Right cardiac atrium (tissue), 5 donors: ENCODE data around the gene SGPL1. TPM values are rescaled to one million over a fixed set of nuclear protein-coding genes. Genes with fewer than 3 reads are reported as not detected.

ENCODE experiments used
- ATAC-seq, 2 donors: fragments of 200-7000 bp; cut with Tn5 transposase; one replicate each; pipeline versions ENCODE4 v1.8.0 to v1.9.1; 2020; ENCODE audit warnings: moderate library complexity in 2 of 2, mild to moderate bottlenecking in 1 of 2
- DNase-seq, 3 donors: peaks; one replicate each; pipeline ENCODE4 v3.0.0-alpha.2; 2020
- H3K27ac ChIP-seq: one replicate; pipeline ENCODE4 v1.5.1; 2013; ENCODE audit warnings: mild to moderate bottlenecking, low read length, control low read depth, moderate library complexity
- H3K27me3 ChIP-seq: one replicate; pipeline ENCODE4 v1.6.1; 2013; ENCODE audit not compliant: control insufficient read depth, insufficient read depth
- H3K4me1 ChIP-seq: one replicate; pipeline ENCODE4 v1.6.1; 2013; ENCODE audit warnings: low read length; ENCODE audit not compliant: control insufficient read depth, insufficient read depth
- H3K4me3 ChIP-seq: one replicate; pipeline ENCODE4 v1.5.1; 2013; ENCODE audit warnings: low read length, control low read depth
- H3K9me3 ChIP-seq: one replicate; pipeline ENCODE4 v1.6.1; 2013; ENCODE audit warnings: low read length; ENCODE audit not compliant: control insufficient read depth
- WGBS: extraction: QIAGEN DNeasy Blood & Tissue Kit; methylation state at CpG from one replicate; pipeline ENCODE4 v1.1.7; 2013; 5-methylcytosine and 5-hydroxymethylcytosine counted together
- intact Hi-C, 4 donors: fragments of 100-400 bp; cut with DNase I; formaldehyde crosslinking; loops; one replicate each; pipeline versions ENCODE4 v1.11.0 to v1.14.0; 2022 to 2023
- polyA plus RNA-seq: library from polyadenylated mRNA; stranded (reverse); fragments of 200-250 nt; gene quantifications from one replicate; pipeline ENCODE4 v1.2.3, GENCODE V29; 2013
- total RNA-seq, 4 donors: library from RNA; stranded (reverse); fragmentation: NEBNext Ultra II Directional; extraction: Animal tissue kit (Norgen Biotek cat#: 25700); gene quantifications; one replicate each; pipeline ENCODE4 v1.2.1, GENCODE V29; 2021
- donor health status: healthy with polysubstance abuse.
- donor health status: DM: no; HTN: yes; CAD: no.
- donor health status: DM: no; HTN: no; CAD: no.
- donor health status: DM: no; HTN: yes; CAD: no; lungs with severe emphysema.
- donor health status: DM: yes; HTN: yes; CAD: no.

Gene SGPL1
- total and polyA plus RNA-seq, 5 donors: 4.2 to 20.2 (median 13.2) TPM

- Histone ChIP-seq H3K27ac (no peak overlapping the region), H3K27me3 (no peaks in the 10 kb centered on the region), H3K4me3 (no peak overlapping the region), H3K9me3 (no peaks in the 10 kb centered on the region), H3K4me1 (no peaks in the 10 kb centered on the region)
- ATAC-seq (no peak), DNase-seq (peak in 1 of 3 donors; percentile 20)
- intact Hi-C loops: no loop called here
- WGBS: 85% methylated on average over 4 of the region's 4 CpGs
Observed at GRCh38 chr10:70899096-70899495, 83.3 kb downstream of the SGPL1 start.

- DNase-seq: peak in 1 of 3 donors; percentile 23
- no peaks in the 10 kb centered on the region for H3K4me1 ChIP-seq
- no peak for ATAC-seq
- WGBS: 94% methylated on average over 13 of the region's 13 CpGs
- intact Hi-C loops: no loop called here
- H3K4me3 ChIP-seq: no peak overlapping the region
- H3K27me3 ChIP-seq: no peaks in the 10 kb centered on the region
- H3K9me3 ChIP-seq: no peaks in the 10 kb centered on the region
- H3K27ac ChIP-seq: no peak overlapping the region
Observed at GRCh38 chr10:70901276-70901878, 85.6 kb downstream of the SGPL1 start.

GRCh38 chr10:70902661-70903261 lies 87.0 kb downstream of the SGPL1 start:
- H3K4me1 ChIP-seq: no peaks in the 10 kb centered on the region
- WGBS: 49% methylated on average over 5 of the region's 5 CpGs
- H3K27ac ChIP-seq: no peak overlapping the region
- intact Hi-C loops: no loop called here
- ATAC-seq: no peak
- H3K4me3 ChIP-seq: no peak overlapping the region
- no peaks in the 10 kb centered on the region for H3K27me3 ChIP-seq
- DNase-seq: no peak
- no peaks in the 10 kb centered on the region for H3K9me3 ChIP-seq

- intact Hi-C loops: no loop called here
- DNase-seq (peak; percentile 61 to 87 (median 82)), ATAC-seq (peak; percentile 61 to 75)
- Histone ChIP-seq H3K27ac (no peak overlapping the region), H3K27me3 (no peaks in the 10 kb centered on the region), H3K4me3 (no peak overlapping the region), H3K4me1 (no peaks in the 10 kb centered on the region), H3K9me3 (no peaks in the 10 kb centered on the region)
- 49% methylated on average over 14 of the region's 14 CpGs for WGBS
Observed at GRCh38 chr10:70903262-70903921, 87.6 kb downstream of the SGPL1 start.

- intact Hi-C loops: loop anchor here in 2 of 4 donors (5.0 kb wide), 2 partner anchors 302 to 377 kb away; no protein-coding TSS in a partner anchor
- Histone ChIP-seq H3K4me3 (no peak overlapping the region), H3K27ac (no peak overlapping the region), H3K4me1 (no peaks in the 10 kb centered on the region), H3K9me3 (no peaks in the 10 kb centered on the region), H3K27me3 (no peaks in the 10 kb centered on the region)
- WGBS: 85% methylated on average over 27 of the region's 27 CpGs
- ATAC-seq (no peak), DNase-seq (peak in 1 of 3 donors; percentile 45)
Observed at GRCh38 chr10:70905071-70906021, 89.6 kb downstream of the SGPL1 start.

GRCh38 chr10:70906031-70906783 lies 90.5 kb downstream of the SGPL1 start:
- intact Hi-C loops: loop anchor here in 2 of 4 donors (5.0 kb wide), 2 partner anchors 301 to 376 kb away; no protein-coding TSS in a partner anchor

GRCh38 chr10:70906953-70907636 lies 91.3 kb downstream of the SGPL1 start:
- no peaks in the 10 kb centered on the region for H3K9me3 ChIP-seq
- peak overlapping the region; percentile 21 for H3K27ac ChIP-seq
- peak in 1 of 3 donors; percentile 36 for DNase-seq
- intact Hi-C loops: loop anchor here in 2 of 4 donors (5.0 kb wide), 2 partner anchors 300 to 375 kb away; no protein-coding TSS in a partner anchor
- no peak overlapping the region for H3K4me3 ChIP-seq
- peak in 1 of 2 donors; percentile 3 for ATAC-seq
- no peaks in the 10 kb centered on the region for H3K4me1 ChIP-seq
- WGBS: 81% methylated on average over 15 of the region's 15 CpGs
- H3K27me3 ChIP-seq: no peaks in the 10 kb centered on the region

More at GRCh38 chr10:70906031-70906783, 90.5 kb downstream of the SGPL1 start:
- ATAC-seq (no peak), DNase-seq (peak in 1 of 3 donors; percentile 41)
- Histone ChIP-seq H3K27ac (no peak overlapping the region), H3K9me3 (no peaks in the 10 kb centered on the region), H3K4me3 (no peak overlapping the region), H3K27me3 (no peaks in the 10 kb centered on the region), H3K4me1 (no peaks in the 10 kb centered on the region)
- WGBS: 78% methylated on average over 5 of the region's 5 CpGs

- Histone ChIP-seq H3K4me1 (no peaks in the 10 kb centered on the region), H3K9me3 (no peaks in the 10 kb centered on the region), H3K27me3 (no peaks in the 10 kb centered on the region), H3K4me3 (no peak overlapping the region), H3K27ac (peak overlapping the region; percentile 27)
- peak in 1 of 2 donors; percentile 23 for ATAC-seq
- peak in 1 of 3 donors; percentile 42 for DNase-seq
- 60% methylated on average over 16 of the region's 16 CpGs for WGBS
- intact Hi-C loops: loop anchor here in 2 of 4 donors (5.0 kb wide), 2 partner anchors 299 to 374 kb away; no protein-coding TSS in a partner anchor
Observed at GRCh38 chr10:70907637-70908405, 92.1 kb downstream of the SGPL1 start.
